Kidney glomerular epithelial cell (primary cell): ENCODE data around the gene MED1.
"Not testable (repeated sequence)": the region's sequence is repeated elsewhere in the genome, so short reads cannot be mapped to it uniquely, and the experiment has no call there.

Source experiments
- DNase-seq: peaks from one replicate; lab custom pipeline; 2025; lab: John Stamatoyannopoulos, UW

MED1 gene

DNA sequence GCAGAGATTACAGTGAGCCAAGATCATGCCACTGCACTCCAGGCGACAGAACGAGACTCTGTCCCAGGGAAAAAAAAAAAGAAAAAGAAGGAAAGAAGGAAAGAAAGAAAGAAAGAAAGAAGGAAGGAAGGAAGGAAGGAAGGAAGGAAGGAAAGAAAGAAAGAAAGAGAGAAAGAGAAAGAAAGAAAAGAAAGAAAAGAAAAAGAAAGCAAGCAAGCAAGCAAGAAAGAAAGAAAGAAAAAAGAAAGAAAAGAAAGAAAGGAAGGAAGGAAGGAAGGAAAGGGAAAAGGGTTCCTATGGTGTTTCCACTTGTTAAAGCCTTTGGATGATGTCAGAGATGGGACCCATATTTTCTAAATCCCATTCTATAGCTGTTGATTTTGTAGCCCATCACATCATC, 11.2 kb downstream of the MED1 start:
- DNase-seq: not testable (repeated sequence)

DNA sequence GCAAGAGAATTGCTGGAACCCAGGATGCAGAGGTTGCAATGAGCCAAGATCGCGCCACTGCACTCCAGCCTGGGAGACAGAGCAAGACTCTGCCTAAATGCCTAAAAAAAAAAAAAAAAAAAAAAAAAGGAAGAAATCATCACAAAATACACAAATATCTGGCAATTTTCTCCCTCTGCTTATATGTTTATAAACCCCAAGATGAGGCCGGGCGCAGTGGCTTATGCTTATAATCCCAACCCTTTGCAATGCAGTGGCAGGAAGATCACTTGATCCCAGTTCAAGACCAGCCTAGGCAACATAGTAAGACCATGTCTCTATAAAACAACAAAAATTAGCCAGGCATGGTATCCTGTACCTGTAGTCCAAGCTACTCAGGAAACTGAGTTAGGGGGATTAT, 21.5 kb downstream of the MED1 start:
- no peak for DNase-seq

DNA sequence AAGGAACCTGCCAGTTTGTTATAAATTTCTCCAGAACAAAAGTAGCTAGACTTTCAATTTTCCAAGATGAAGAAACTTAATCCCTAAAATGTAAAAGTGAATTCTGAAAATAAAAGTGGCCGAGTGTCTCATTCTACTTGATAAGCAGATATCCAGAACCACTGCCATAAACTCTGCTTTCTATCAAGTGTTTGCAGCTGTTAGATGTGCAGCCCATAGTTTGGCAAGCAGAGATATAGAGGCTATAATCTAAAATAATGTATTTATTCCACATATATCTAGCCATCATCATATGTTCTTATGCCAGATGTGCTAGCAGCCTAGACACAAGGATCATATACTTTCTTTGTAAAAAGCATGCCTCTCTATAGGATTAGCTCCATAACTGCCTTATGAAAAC, 34.9 kb downstream of the MED1 start:
- DNase-seq: no peak

DNA sequence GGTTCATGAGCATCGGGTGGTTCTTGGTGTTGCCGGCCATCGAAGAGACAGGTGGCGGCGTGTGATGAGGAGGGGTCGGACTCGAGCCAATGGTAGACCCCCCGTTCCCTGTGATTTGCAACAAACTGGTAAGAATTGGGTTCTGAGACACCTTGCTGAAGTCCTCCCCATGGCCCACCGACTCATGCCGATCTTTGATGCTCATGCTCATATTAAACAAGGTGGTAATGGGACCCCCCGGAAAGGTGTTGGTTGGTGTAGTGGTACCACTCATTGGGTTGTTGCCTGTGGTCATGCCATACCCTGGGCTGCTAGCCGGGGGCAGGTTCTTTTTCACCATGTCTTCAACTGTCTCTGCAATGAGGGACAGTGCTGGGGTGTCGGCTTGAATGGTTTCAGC, 40.8 kb downstream of the MED1 start:
- no peak for DNase-seq

DNA sequence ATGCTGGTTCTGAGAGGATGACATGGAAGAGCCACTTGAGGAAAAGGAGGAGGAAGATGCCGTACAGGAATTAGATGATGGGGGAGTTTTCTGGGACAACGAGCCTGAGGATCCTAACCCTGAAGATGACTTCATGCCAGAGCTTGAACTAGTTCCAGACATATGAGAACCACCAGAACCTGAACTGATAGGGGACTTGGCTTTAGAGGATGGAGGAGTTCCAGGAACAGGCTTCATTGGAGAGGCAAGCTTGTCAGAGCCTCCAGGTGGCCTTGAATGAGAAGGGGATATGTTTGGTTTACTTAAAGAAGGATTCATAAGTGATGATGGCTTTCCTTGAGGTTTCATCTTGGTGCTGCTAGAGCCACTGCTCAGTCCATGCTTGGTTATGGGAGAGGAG, 42.7 kb downstream of the MED1 start:
- no peak for DNase-seq

GRCh38 chr17:39406951-39407350, 44.1 kb downstream of the MED1 start:
- DNase-seq: no peak

- no peak for DNase-seq
Observed at GRCh38 chr17:39405436-39405835, 45.6 kb downstream of the MED1 start.

DNA sequence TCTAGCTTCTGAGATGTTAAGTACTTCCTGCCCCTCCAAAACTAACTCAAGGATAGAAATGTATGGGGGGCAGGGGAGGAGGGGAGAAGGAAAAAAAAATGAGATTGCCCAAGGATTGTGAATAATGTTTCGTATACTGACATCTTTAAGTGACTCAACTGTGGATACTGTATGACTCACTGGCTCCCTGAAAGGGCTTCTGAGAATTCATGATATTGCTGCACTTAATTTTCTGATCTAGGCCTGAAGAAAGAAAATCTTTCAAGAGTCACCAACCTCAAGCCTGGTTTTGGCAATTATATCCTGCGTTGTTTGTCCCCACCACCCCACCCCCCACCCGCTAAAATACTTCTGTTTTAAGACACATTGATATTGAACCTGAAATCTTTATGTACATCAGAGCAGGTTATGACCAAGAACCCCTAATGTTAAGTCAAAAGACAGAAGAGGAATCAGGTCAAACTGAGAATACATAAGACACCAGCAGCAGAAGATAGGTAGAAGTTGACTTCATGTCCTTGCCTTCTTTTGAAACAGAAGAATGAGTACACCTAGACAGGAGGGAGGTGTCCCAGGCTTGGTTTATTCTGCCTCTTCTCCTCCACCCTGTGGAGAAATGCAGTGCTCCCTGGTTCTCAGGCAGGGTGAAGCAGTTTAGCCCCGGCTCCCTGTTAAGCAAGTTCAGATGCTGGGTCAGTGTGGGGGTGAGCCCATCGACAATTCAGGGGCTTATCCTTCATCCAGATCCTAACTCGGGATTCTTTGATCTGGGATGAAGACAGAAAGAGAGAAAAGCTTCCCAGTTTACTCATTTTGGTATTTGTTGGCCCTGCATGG, 46.3 kb downstream of the MED1 start:
- peak; percentile 45 for DNase-seq

DNA sequence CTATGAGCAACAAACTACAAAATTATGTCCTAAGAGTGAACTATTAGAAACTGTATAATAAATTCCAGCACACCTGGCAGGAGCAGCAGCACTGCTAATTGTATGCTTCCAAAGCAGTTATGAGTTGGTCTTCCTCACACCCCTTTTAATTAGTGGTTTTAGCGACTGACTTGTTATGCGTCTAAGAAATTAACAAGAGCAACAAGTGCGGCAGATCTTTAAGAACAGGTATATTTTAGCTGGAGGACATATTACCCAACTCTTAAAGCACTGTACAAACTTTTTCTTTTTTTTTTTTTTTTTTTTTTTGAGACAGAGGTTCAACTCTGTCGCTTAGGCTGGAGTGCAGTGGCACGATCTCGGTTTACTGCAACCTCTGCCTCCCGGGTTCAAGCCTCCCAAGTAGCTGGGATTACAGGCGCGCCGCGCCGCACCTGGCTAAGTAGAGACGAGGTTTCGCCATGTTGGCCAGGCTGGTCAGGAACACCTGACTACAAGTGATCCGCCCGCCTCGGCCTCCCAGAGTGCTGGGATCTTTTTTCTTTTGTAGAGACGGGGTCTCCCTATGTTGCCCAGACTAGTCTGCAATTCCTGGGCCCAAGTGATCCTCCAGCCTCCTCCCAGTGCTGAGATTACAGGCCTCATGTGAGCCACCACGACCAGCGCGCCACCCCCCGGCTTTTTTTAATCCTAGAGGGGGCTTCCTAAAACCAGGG, 48.0 kb downstream of the MED1 start:
- DNase-seq: no peak

GRCh38 chr17:39402244-39402889, 48.7 kb downstream of the MED1 start:
- DNase-seq: peak; percentile 79

DNA sequence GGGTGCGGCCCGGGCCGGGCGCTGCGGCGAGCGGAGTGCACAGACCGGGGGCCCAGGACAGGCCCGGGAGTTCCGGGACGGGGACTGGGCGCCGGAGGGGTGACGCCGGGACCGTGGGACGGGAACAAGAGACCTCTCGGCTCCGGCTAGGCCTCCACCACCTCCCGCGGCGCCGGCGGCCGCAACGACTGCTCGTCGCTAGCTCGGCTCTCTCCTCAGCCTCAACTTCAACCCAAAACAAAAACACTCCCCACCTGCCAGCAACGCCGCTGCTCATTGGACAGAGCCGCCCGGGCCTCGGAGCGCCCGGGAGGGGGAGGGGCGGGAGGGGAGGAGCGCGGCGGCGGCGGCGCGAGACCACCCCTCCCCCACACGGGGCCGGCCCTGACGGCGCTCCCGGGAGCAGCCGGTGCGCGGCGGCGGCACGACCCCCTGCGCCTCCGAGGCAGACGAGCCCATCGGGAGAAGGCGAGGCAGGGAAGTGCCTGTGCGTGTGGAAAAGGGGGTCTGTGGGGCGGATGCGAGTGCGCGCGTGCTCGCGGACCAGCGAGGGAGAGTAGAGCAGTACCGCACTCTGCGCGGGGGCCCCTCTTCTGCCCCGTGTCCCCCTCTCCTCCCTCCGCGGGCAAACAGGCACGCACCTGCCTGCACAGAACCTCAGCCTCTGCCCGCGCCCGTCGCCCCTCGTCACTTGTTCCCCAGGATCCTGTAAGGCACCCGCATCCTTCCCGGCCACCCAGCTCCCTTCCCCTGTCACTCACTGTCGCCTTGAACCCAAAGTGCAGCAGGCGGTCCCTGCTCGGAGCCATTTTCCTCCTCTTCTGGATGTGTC, 49.4 kb downstream of the MED1 start, which contains the start of gene FBXL20:
FBXL20 (minus strand) TSS at position 215 of the 832 bp plus-strand sequence. CDS start 224 bp downstream, outside the sequence.
- peak; percentile 79 for DNase-seq

DNA sequence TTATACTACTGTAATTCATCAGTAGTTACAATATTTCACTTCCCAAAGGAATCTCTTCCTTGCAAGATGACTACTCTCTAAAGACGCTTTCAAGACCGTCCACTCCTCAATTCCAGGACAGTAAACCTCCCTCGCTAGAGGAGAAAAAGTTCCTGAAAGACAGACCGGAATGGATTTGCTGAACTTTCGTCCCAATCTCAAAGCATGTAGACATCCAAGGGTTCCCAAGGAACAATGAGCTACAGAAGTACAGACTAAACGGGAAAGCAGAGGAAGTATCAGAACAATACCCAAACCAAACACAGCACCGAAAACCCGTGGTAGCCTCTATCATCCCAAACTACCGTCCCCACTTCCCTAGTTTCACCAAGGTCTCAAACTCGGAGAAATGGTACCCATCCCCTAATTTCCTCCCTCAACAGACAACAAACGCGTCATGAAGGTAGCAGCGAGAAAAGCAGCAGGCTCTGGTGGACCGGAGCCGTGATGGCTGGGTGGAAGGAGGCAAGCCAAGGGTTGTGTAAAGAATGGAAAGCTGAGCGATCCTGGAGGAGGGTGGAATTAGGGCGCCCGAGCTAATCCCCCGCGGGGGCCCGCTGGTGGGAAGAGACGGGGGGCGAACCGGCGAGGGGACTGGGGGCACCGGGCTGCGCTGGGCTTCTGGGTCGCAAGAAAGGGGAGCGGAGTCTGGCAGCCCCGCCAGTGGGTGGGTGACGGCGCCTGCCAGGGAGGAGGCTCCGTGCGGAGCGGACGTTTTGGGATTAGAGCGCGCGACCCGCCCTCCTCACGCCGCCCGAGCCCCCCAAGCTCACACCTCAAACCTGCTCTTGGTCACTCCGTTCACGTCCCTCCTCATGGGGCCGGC, 50.3 kb downstream of the MED1 start:
- no peak for DNase-seq

- no peak for DNase-seq
Observed at GRCh38 chr17:39399791-39400190, 51.3 kb downstream of the MED1 start.

GRCh38 chr17:39393736-39394135, 57.3 kb downstream of the MED1 start:
- no peak for DNase-seq

- DNase-seq: no peak
Observed at GRCh38 chr17:39391448-39391847, 59.6 kb downstream of the MED1 start.

- DNase-seq: no peak
Observed at GRCh38 chr17:39385040-39385439, 66.0 kb downstream of the MED1 start.

DNA sequence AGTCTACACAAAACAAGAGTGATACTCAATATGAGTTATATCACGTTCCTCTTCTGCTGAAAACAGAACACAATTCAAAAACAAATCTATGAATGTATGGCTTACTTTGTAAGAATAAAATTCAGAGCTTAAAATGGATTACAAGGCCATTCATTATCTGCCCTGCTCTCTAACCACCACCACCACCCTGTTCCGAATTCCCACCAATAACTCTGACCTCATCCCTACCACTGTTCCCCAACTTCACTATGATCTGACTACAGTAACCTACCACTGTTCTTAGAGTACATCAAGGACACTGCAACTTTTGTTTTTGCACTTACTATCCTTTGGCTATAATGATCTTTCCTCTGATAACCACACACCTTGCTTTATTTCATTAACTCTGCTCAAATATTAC, 70.9 kb downstream of the MED1 start:
- DNase-seq: no peak

GRCh38 chr17:39376434-39376833, 74.6 kb downstream of the MED1 start:
- DNase-seq: no peak

- DNase-seq: not testable (repeated sequence)
Observed at GRCh38 chr17:39367805-39368204, 83.3 kb downstream of the MED1 start.

- DNase-seq: no peak
Observed at GRCh38 chr17:39365872-39366271, 85.2 kb downstream of the MED1 start.

DNA sequence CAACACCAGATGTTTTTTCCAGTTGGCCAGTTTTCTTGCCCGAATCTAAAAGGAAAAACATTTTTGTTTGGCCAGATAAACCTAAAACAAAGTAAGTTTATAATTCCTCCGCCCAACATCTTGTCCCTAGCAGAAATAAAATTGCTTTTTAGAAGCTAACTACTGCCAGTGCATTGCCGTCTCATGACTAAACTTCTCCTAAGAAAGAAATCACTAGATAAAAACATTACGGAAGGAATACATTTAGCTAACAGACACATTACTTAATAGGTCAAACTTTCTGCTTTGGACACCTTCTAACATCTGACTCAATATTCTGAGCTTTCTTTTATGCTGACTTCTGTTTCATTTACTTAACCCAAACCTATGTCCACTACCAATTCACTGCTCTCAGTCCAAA, 85.8 kb downstream of the MED1 start:
- no peak for DNase-seq
